GM12872 (cell line): ENCODE results near the gene HDGF.

ENCODE experiments used
- TF ChIP-seq, protein P1 (sequence below): IDR thresholded peaks from 3 replicates; pipeline ENCODE4 v1.5.1; 2011; ENCODE audit warnings: low read depth, mild to moderate bottlenecking, low read length, moderate library complexity; ENCODE audit not compliant: insufficient read depth

HDGF gene

DNA sequence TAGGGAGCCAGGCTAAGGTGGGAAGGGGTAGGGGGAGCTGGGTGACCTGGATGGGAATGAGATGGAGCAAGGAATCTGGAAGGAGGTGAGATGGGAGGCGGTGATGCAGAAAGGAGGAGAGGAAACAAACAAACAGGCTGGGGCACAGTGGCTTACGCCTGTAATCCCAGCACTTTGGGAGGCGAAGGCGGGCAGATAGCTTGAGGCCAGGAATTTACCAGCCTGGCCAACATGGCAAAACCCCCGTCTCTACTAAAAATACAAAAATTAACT is 56.8 kb downstream of the HDGF start:
- TF ChIP-seq, protein P1, sequence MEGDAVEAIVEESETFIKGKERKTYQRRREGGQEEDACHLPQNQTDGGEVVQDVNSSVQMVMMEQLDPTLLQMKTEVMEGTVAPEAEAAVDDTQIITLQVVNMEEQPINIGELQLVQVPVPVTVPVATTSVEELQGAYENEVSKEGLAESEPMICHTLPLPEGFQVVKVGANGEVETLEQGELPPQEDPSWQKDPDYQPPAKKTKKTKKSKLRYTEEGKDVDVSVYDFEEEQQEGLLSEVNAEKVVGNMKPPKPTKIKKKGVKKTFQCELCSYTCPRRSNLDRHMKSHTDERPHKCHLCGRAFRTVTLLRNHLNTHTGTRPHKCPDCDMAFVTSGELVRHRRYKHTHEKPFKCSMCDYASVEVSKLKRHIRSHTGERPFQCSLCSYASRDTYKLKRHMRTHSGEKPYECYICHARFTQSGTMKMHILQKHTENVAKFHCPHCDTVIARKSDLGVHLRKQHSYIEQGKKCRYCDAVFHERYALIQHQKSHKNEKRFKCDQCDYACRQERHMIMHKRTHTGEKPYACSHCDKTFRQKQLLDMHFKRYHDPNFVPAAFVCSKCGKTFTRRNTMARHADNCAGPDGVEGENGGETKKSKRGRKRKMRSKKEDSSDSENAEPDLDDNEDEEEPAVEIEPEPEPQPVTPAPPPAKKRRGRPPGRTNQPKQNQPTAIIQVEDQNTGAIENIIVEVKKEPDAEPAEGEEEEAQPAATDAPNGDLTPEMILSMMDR = no peak

DNA sequence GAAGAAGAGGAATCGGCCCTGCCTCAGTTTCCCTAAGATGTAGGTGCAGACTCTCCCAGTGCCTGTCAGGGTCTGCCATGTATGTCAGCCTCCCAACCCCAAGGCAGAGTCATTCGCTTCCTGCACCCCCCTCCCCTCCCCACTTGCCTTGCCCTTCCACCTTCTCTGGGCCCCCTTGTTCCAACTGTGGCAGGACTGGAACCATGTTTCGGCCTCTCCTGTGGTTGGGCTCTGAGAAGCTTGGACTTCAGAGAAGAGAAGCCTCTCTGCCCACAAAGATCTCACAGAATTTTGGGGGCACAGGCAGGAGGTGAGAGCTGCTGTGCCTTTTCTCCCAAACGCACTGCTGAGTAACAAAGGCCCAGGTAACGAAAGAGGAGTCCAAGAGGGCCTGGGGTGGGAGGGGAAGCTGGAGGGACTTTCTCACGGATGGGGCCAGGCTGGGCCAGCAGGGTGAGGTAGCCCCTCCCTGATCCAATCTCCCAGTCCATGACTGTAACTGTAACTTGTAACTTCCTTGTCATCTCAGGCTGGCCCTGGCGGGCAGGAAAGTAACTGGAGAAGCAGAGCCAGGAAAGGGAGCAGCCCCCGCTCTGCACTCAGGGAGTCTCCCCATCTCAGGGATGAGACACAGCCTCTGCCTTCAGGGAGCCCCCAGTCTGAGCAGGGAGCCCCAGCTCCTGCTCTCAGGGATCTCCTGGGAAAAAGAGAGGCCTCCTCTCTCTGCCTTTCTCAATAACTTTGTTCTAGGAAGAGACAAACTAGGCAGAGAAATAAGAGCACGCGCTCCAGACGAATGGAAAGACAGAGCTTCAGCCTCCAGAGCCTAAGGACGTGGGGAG is 57.4 kb downstream of the HDGF start:
- TF ChIP-seq, protein P1 = no peak

DNA sequence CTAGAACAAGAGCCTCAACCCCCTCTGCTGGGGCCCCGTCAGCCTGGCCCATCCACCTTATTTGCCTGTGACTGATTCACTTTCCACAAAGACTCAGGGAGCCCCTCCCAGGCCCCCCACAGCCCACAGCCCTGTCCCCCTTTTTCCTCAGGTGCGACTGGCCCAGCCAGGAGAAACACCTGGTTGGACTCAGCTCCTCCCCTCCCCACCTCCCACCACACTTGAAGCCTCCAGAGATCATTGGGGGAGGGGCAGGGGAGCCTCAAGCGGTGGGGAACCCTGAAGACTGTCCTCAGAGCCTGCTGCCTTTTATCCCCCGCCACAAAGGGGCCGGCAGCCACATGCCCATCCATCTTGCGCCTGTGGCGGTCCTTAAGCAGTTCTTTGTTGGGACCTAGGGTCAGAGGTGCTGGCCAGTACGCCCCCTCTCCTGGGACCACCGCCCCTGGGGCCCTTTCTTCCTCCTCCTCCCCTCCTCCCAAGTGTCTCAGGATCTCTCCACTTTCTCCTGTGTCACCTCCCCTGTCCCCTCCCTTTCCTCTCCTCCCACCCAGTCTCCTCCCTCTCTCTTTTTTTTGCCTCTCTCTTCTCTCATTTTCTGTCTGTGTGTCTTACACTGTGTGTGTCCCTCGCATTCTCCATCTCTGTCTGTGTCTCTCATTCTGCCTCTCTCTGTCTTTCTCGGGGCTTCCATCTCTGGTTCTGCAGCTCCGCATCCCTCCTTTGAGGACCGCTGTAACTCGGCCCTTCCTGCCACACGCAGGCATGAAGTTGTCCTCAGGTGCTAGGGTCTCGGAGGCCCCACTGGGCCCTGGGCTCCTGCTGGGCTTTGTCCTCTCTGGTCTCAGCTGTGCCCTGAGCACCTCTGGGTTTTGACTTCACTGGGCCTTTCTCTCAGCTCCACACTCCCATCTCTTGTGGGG is 58.3 kb downstream of the HDGF start:
- TF ChIP-seq, protein P1 = no peak

DNA sequence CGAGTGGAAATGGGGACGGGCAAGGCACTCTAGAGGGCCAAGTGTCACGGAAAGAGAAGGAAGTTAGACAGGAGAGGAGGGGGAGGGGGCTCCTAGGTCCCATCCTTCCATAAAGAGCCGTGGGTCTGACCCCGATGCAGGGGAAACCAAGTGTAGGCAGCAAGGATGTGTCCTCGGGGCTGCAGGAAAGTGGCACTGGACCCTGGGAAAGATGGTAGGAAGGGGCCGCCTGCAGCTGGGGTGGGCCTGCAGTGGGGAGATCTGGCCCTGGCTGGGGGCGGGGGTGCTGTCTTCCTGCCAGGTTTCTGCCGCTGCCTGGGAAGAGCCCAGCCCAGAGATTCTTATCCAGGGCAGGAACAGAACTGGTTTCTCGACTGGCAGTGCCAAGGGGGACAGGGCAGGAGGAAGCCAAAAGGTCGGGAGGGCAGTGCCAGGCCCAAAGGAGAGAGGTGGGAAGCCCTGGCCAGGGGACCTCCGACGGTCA is 59.0 kb downstream of the HDGF start:
- TF ChIP-seq, protein P1 = no peak
